GM21825 (cell line): ENCODE measurements around the gene MPLKIP.
A peak's percentile ranks its signal among the peaks of the same experiment; 100 is the strongest.
"Not testable (repeated sequence)": the region's sequence is repeated elsewhere in the genome, so short reads cannot be mapped to it uniquely, and the experiment has no call there.

ENCODE experiments used
- ATAC-seq: cut with Tn5 transposase; IDR thresholded peaks from one replicate; pipeline ENCODE4 v1.9.1; 2021; ENCODE audit warnings: mild to moderate bottlenecking, moderate library complexity; ENCODE audit not compliant: unreplicated experiment

The MPLKIP gene

DNA sequence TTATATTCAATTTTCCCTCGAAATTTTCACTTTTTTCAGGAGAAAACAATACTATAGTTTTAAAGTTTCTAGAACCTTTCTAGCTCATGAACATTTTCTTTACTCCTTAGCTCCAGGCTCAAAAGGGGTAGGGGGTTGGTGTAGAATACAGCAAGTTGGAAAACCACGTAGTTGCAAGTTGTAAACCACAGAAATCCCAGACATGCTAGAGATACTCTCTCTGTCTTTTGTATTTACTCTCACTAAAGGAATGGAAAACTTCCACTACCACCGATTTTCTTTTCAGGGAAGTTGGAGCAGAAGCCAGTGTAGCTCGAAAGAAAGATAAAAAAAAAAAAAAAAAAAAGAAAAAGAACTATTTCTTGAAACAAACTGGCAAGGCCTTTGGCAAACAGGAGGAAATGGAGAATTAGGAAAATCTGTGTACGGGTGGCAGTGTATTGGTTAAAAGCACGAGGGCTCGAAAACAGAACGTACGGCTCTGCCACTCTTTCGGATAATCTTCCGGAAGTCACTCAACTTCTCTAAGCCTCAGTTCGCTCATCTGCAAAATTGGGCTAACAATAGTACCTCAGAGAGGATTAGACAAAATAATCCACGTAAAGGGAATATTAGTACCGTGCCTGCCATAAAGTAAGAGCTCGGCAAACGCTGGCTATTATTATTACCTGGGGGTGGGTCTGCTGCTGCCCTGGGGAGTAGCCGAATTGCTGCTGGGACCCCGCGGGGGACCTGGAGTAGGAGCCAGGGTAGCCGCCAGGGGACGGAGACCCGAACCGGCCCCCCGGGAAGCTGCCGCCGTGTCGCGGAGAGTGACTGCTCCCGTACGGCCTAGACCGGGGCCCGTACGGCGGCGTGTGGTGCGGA, 628 bp downstream of the MPLKIP start:
- ATAC-seq, result peak; percentile 12

DNA sequence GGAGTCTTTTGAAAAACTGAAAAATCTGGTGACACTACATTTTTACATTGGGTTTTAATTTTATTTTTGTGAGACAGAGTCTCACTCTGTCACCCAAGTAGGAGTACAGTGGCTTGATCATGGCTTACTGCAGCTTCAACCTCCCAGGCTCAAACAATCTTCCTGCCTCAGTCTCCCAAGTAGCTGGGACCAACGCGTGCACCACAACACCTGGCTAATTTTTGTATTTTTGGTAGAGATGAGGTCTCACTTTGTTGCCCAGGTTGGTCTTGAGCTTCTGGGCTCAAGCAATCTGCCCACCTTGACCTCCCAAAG, 11.5 kb downstream of the MPLKIP start:
- ATAC-seq, result no peak

DNA sequence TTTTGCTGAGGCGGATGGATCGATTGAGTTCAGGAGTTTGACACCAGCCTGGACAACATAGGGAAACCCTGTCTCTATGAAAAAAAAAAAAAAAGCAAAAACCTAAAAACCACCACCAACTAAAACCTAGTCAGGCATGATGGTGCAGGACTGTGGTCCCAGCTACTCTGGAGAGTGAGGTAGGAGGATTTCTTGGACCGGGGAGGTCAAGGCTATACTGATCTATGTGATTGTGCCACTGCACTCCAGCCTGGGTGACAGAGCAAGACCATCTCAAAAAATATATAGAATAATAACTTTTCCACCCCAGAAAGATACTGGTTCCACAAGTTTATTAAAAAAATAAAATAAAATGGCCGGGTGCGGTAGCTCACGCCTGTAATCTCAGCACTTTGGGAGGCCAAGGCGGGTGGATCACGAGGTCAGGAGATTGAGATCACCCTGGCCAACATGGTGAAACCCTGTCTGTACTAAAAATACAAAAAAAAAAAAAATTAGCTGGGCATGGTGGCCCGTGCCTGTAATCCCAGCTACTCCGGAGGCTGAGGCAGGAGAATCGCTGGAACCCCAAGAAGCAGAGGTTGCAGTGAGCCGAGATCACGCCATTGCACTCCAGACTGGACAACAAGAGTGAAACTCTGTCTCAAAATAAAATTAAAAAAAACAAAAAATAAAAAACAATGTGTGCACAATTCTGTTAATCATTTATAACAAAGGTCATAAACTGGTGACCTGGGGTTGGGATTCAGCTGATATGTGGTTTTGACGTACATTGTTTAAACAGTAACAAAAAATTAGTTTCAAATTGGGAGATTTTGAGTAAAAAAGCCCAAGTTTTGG, 12.1 kb downstream of the MPLKIP start:
- ATAC-seq, result not testable (repeated sequence)

DNA sequence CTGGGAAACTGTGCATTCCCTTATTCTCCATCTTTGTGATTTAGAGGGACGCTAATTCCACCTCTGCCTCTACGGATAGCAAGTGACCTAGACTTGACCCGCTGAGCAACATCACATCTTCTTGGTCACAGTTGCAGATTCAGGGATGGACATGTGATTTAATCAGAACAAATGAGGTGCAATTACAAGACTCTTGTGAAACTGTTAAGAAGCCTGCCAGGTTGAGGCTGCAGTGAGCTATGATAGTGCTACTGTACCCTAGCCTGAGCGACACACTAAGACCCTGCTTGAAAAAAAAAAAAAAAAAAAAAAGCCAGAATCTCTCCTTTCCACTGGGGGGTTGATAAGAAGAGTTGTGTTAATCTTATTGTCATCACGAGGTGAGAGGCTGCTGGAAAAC, 14.4 kb downstream of the MPLKIP start:
- no peak for ATAC-seq

DNA sequence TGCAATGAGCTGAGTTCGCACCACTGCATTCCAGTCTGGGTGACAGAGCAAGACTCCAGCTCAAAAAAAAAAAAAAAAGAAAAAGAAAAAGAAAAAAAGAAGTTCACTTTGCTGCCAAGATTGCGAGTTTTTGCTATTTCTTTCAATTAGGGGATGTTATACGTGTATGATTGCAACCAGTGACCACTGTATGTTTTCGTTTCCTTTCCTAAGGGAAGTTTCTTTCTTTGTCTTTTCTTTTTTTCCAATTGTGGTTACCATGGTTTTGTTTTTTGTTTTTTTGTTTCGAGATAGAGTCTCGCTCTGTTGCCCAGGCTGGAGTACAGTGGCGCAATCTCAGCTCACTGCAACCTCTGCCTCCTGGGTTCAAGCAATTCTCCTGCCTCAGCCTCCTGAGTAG, 16.2 kb downstream of the MPLKIP start:
- not testable (repeated sequence) for ATAC-seq

DNA sequence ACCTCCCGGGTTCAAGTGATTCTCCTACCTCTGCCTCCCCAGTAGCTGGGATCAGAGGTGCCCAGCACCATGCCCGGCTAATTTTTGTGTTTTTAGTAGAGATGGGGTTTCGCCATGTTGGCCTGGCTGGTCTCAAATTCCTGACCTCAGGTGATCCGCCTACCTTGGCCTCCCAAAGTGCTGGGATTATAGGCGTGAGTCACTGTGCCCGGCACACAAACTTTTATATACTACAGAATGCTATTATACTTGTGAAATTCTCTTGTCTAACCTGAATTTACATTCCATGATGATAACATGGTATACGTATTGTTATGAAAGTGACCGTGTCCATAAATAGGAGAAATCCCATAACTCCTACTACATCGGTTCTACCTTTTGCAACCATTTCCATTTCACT, 17.2 kb downstream of the MPLKIP start:
- not testable (repeated sequence) for ATAC-seq

DNA sequence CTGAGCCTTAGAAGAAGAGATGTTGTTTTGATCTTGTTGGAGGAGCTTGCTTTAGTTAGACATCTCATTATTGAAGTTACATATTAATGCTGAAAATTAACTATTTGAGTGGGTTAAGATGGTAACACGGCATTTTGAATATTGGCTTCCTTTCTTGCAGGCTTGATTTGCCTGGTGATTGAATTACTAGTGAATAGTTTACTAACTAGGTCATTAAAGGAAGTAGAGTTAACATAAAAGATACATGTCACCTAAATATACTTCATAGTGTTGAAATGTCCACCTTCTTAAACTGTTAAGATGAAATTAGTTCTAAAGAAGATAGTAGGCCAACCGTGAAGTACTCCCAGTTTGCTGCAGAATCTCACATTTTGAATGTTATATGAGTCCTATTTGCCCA, 18.5 kb downstream of the MPLKIP start:
- no peak for ATAC-seq

DNA sequence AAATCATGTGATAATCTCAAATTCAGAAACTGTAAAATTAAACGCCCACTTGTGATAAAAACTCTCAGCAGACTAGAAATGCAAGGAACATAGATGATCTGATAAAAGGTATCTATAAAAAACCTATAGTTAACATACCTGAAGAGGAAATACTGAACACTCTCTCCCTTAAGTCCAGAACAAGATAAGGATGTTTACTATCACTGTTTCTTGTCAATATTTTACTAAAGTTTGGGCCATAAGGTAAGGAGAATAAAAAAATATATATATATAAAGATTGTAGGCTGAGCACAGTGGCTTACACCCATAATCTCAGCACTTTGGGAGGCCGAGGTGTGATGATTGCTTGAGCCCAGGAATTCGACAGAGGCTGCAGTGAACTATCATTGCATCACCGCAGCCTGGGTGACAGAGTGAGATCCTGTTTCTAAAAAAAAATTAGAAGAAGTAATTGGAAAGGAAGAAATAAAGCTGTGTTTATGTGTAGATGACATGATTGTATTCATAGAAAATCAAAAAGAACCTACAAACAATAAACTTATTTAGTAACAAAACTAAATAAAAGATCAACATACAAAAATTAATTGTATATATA, 28.4 kb downstream of the MPLKIP start:
- no peak for ATAC-seq

DNA sequence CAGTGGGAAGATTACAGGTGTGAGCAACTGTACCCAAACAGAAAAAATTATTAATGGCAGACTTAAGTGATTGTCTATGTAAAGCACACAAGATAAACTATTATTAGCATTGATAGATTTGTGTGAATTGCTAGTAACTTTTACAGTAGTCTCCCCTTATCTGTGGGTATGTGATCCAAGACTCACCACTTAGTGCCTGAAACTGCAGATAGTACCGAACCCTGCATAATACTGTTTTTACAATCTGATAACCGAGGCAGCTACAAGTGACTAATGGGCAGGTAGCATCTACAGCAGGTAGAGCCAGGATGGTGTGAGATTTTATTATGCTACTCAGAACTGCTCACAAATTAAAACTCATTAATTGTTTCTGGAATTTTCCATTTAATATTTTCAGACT, 31.5 kb downstream of the MPLKIP start:
- no peak for ATAC-seq

DNA sequence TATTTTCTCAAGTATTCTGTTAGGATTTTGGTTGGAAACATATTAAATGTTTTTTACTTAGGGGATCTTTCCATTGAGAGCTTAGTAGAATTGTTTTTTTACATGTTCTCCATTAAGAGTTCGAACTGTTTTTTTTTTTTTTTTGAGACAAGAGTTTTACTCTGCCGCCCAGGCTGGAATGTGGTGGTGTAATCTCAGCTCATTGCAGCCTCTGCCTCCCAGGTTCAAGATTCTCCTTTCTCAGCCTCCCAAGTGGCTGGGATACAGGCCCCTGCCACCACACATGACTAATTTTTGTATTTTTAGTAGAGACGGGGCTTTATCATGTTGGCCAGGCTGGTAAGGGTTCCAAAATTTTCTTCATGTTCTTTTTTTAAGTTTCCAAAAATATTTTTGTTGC, 33.2 kb downstream of the MPLKIP start:
- ATAC-seq, result no peak

DNA sequence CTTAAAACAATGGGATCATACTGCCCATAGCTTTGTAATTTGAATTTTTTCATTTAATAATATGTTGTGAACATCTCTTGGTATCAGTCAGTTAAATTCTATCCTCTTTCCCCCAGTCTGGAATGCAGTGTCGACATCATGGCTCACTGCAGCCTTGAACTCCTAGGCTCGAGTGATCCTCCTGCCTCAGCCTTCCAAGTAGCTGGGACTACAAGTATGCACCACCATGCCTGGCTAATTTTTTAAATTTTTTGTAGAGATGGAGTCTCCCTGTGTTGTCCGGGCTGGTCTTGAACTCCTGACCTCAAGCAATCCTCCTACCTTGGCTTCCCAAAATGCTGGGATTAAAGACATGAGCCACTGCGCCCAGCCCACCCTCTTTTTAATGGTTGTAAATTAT, 34.6 kb downstream of the MPLKIP start:
- ATAC-seq, result no peak

DNA sequence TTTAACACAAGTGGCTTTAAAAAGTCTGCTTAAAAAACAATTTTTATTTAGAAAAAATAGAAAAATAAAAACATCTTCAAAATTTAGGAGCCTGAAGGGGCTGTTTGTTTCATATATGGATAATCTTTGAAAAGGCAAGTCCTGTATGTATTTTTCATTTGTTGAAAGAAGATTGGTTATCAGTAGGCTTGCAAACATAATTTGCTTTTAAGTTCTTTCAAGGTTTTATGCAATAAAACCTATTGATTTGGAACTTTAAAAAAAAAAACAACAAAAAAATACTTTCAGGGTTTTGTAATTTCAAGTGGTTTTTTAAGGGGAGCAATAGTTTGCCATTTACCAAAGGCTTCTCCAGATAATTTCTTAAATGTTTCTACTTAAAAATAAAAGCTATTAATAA, 35.6 kb downstream of the MPLKIP start:
- no peak for ATAC-seq

DNA sequence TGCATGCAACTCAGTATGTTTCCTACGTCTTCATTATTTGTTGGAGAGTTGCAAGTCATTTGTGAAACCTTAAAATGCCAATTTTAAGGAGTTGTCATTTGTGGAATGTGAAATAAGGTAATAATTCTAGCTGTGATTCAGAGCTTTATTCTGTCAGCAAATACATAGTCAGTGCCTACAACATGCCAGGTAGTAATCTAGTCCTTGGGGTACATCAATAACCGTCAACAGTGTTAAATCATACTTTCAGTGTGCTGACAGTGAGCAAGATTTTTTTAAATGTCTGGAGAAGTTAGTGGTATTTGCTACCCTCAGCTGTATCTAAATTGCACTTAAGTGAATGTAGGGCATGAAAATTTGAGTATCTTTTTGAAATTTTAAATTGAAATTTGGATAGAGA, 36.7 kb downstream of the MPLKIP start:
- ATAC-seq, result no peak

DNA sequence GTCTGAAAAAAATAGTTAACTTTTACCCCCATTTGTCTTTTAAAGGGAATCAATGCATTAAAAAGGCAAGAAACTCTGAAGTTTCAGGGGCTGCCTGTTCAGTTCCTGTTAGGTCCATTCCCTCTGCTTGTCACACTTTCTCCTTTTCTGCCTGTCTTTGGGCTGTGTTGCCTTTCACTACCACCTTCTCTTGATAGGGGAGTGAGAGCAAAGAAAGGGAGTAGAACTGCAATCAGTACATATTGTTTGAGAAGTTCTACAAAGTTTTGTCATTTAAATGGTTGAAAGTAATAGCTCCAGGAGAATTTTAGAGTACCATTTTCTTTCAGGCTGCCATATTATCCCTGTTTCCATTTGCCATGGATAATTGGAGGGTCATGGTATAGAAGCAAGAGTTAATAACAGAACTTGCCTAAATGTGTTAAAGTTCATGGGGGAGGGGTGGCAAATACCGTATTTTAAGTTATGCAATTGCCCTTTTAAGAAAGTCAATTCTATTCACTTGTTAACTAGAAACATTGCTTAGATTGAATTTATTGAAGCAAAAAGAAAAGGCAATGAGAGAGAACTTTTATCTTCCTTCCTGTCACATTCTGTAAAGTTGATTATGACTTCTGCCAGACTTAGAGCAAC, 38.6 kb downstream of the MPLKIP start:
- no peak for ATAC-seq

DNA sequence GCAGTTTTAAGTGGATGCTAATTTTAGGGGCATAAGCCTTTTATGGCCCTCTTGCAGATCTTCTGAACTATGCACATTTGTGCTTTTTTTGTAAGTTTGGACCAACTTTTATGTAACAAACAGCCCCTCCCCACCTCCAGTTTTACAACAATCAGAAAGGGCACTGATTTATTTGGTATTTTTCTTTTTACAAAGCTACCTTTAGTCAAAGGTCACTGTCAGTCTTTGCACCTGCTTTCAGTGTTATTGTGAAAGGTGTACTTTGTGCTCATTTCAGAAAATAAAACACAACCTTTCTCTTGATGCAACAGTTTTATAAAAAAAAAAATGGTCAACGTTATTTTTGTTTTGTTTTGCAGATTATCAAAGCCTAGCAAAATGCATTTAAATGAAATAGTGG, 39.2 kb downstream of the MPLKIP start:
- ATAC-seq, result no peak

DNA sequence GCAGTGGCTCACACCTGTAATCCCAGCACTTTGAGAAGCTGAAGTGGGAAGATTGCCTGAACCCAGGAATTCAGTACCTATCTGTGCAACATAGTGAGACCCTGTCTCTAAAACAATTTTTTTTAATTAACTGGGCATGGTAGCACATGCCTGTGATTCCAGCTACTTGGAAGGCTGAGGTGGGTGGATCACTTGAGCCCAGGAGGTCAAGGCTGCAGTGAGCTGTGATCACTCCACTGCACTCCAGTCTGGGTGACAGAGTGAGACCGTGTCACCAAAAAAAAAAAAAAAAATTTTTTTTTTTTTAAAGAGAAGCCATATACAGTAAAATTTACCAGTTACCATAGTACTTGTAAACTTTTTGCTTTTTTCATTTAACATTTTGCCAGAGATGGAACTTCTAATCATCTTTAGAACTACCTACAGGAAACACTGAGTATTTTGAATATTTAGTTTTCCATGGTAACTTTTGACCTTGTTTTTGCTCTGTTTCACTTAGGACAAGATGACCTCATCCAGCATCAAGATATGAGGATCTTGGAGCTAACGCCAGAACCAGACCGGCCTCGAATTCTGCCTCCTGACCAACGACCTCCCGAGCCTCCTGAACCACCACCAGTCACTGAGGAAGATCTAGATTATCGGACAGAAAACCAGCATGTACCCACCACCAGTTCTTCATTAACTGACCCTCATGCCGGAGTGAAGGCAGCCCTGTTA, 40.6 kb downstream of the MPLKIP start:
- ATAC-seq, result no peak

DNA sequence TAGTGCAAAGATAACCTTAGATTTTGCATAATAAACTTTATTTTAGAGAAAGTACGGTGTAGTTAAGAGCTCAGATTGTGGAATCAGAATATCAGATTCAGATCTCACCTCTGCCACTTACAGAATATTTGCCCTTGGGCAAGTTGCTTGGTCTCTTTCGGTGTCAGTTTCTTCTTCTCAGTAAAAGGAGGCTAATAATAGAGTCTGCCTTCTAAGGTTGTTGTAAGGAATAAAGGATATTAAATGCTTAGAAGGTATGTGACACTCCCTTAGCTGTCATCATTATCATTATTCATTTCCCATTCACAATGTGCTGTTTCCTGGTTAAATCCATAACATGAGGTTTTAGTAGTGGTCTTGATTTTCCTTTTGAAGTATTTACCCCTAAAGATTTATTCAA, 42.2 kb downstream of the MPLKIP start:
- ATAC-seq, result no peak

DNA sequence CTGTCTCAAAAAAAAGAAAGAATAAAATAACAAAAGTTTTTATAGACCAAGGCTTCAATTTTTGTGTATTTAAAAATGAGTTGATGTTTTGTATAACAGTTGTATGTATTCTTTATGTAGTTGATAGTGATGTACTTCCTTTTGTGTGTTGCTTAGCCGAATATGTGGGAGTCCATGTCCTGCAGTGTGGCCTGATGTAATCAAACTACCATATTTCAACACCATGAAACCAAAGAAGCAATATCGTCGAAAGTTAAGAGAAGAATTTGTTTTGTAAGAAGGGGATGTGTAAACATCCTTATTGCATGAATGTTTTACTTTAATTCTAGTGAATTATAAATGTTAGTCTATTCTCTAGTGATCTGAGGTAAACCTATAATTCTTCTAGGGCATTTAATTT, 56.6 kb downstream of the MPLKIP start:
- ATAC-seq, result no peak
